DMS 273 (cell line): ENCODE measurements around the gene ZNF396.

Source experiments
- DNase-seq: peaks from one replicate; lab custom pipeline; 2025; ENCODE audit not compliant: unreplicated experiment; lab: John Stamatoyannopoulos, UW

ZNF396 gene

GRCh38 chr18:35376742-35377695, at the start of gene ZNF396:
Gene ZNF396 (minus strand): TSS chr18:35377337. CDS start chr18:35374292, 3,045 bp downstream.
- peak; percentile 90 for DNase-seq

GRCh38 chr18:35426786-35427185, 49.6 kb upstream of the ZNF396 start:
- DNase-seq: no peak

- DNase-seq: no peak
Observed at GRCh38 chr18:35424356-35424755, 47.2 kb upstream of the ZNF396 start.

DNA sequence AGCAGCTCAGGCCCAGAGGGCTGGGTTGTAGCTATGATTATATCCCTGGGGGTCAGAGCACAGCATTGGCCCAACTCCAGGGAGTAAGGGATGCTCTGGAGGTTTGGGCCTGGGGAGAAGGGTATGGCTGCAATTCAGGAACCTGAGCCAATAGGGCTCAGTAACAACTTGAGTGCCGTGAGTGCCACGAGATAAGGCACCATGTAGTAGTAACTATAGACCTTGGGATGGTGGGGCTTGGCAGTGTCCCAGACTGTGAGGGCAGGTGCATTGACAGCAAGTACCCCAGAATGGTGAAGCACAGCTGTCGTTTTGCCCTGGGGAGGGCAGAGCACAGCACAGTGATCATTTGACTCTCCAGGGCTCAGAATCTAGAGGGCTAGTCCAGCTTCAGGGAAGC, 45.1 kb upstream of the ZNF396 start:
- DNase-seq: no peak

DNA sequence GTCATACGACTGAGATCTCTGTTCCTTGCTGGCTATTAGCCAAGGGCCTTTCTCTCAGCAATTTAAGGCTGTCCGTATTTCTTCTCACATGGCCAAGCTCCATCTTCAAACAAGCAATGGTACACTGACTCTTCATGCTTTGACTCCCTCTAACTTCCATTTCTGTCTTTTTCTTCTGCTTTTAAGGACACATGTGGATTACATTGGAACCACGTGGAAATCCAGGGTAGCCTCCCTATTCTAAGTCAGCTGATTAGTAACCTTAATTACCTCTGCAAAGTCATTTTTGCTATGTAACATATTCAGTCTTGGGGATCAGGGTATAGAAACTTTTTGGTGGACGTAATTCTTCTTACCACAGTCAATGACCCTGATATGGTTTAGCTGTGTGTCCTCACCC, 41.5 kb upstream of the ZNF396 start:
- DNase-seq: no peak

DNA sequence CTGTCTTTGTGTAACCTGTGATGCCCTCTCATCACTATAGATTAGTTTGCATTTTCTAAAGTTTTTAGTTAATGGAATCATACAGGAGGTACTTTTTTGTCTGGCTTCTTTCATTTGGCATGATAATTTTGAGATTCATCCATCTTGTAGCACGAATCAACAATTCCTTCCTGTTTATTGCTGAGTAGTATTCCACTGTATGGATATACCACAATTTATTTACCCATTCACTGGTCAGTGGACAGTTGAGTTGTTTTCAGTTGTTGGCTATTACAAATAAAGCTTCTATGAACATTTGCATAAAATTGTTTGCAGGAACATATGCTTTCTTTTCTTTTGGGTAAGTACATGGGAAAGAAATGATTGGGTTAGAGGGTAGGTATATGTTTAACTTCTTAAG, 40.1 kb upstream of the ZNF396 start:
- no peak for DNase-seq

DNA sequence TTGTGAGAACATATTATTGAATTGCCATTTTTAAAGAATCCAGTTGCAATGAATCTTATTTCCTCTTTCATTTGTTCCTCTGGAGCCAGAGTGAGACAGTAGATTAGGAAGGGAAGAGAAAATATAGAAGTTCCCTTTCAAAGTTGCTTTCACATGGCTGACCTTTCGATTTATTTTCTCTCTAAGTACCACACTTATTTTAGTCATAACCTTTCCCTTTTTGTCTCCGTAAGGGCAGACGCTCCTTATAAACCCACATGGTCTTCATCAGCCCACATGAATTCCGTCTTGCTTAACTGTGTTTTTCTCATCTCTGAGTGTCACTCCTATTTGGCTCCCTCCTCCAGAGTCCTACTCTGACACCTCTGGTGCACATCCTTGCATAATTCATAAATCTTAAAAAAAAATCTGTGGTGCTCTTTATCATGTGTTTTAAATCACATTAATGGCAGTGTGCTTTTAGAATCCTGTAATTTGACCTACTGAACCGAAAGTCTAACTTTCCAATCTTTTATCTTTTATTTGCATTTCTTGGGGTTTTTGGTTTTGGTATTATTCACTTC, 38.5 kb upstream of the ZNF396 start:
- no peak for DNase-seq

GRCh38 chr18:35413163-35413511, 36.0 kb upstream of the ZNF396 start:
- peak; percentile 19 for DNase-seq

DNA sequence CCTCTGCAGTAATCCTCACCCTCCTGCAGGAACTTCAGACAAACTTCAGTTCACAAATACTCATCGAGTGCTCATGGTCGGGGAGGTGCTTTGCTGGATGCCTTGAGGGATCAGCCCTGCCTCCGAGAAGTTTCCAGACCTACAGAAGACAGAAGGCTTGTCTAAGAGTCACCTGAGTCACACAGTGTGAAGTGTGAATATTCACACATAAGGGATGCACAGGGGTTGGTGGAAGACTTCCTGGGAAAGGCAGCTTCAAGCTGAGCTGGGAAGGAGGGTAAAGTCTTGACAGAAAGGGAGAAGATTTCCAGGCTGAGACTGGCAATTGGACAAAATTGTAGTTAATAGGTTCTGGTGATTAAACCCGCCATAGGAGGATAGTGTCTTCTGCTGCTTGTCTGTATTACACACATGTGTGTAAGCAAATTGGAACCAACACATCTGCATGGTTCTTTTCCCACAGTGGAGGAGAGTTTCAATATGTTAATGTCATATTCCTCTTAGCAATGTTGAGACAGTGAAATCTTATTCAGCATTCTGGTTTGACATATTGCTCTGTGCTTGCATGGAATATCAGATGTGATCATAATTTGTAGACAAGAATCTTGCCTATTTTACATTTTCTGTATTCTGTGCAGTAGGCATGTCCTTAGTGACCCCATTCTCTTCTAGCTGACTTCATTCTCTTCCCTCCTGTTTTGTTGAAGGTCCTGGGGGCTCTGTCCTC, 34.7 kb upstream of the ZNF396 start:
- DNase-seq: no peak

GRCh38 chr18:35410561-35410960, 33.4 kb upstream of the ZNF396 start:
- no peak for DNase-seq

DNA sequence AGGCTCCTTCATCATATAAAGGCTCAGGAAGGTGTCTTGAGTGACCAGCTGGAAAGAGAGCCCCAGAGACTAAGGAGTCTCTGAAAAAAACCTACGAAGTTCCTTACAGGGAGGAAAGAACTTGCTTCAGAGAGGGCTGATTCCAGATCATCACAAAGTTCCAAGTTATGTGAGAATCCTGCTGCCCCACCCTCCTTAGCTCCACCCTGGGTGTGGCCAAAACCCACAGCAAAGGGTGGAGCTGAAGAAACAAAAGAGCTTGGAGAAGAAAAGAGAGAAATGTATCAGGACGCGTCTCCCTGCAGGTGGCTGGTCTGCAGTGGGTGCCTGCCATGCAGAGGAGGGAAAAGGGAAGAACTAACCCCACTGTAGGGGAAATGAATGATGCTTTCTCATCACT, 32.8 kb upstream of the ZNF396 start:
- DNase-seq: no peak

DNA sequence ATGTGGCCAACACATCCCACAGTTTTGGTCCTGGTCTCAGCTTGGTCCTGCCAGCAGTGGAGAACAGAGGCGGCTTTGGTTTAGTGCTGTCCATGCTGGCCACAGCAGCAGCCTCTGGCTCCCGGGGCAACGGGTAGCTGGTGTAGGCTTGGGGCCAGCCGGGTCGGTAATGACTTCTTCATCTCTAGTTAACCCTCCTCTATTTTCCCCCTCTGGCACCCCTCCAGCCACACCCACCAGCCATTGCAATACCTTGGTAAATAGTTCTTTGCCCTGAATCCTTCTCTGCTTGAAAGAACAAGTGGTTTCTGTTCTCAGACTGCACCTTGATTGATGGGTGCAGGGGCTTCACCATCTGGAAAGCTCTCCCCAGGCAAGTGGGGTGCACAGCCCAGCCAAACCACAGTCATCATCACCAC, 31.7 kb upstream of the ZNF396 start:
- DNase-seq: no peak

GRCh38 chr18:35407871-35408481, 30.8 kb upstream of the ZNF396 start:
- peak; percentile 87 for DNase-seq

- no peak for DNase-seq
Observed at GRCh38 chr18:35406666-35407065, 29.5 kb upstream of the ZNF396 start.

- no peak for DNase-seq
Observed at GRCh38 chr18:35397976-35398375, 20.8 kb upstream of the ZNF396 start.

DNA sequence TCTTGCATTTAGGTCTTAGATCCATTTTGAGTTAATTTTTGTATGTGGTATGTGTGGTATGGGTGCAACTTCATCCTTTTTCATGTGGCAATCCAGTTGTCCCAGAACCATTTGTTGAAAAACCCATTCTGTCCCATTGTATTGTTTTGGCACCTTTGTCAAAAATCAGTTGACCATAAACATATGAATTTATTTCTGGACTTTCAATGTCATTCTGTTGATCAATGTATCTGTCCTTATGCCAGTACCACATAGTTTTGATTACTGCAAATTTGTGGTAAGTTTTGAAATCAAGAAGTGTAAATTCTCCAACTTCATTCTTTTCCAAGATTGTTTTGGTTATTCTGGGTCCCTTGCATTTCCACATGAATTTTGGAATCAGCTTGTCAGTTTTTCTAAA, 16.6 kb upstream of the ZNF396 start:
- no peak for DNase-seq

GRCh38 chr18:35392375-35392774, 15.2 kb upstream of the ZNF396 start:
- DNase-seq: no peak

DNA sequence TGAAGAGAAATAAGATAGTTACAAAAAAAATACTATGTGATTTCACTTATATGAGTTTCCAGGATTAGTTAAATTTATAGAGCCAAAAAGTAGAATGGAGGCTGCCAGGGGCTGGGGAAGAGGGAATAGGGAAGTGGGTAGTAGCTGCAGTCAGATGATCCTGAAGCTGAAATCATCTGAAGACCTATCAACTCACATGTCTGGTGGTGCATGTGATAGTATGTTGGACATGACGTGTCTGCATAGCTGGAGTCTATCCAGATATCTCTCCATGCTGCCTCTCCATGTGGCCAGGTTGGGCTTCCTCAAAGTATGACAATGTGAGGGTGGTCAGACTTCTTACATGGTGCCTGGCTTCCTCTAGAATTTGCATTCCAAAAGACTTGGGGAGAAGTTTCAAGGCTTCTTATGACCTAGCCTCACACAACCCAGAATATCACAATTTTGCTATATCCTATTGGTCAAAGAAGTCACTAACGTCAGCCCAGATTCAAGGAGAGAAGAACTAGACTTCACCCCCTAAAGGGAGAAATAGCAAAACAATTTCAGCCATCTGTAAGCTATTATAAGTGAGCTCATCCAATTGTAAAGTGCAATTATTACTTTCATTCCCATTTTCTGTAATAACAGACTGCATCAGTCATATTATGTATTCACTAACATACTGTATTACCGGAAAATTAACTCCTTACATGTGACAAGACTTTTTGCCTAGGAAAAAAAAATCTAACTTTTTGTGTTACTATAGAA, 14.0 kb upstream of the ZNF396 start:
- no peak for DNase-seq

- no peak for DNase-seq
Observed at GRCh38 chr18:35389095-35389618, 12.0 kb upstream of the ZNF396 start.

GRCh38 chr18:35387152-35387571, 10.0 kb upstream of the ZNF396 start:
- peak; percentile 32 for DNase-seq
